ENCODE data around the gene SPO11.
A peak's percentile ranks its signal among the peaks of the same experiment; 100 is the strongest.
"Not testable (repeated sequence)": the region's sequence is repeated elsewhere in the genome, so short reads cannot be mapped to it uniquely, and the experiment has no call there.

Gene SPO11

DNA sequence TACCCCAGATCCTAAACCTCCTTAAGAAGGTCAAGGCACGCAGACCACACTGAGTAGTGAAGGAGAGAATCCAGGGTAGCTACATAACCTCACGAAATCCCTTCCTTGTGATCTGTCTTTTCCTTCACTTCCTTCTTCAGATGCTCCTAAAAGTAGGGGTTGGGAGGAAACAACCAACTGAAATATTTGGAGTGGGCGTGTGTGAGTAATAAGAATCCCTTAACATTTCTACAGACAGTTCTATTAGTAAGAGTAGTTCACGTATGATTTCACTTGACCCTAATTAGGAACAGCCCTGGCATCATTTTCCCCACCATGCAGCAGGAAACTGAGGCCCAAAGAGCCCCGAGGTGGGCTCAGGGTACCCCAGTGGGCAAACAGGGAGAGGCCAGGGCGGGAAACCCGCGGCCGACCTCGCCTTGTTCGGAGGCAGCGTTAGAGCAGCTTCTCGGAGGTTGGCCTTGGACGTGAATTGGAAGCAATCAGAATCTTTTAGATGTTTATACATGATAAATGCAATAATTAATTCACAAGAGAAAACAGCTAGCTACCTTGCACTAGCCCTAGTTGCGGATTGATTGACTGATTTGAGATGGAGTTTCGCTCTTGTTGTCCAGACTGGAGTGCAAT, 20.6 kb downstream of the SPO11 start:
- peak overlapping the region; percentile 36; the same call in 1 of the 2 replicates for H3K27ac ChIP-seq
- peak overlapping the region; percentile 68 for H3K4me2 ChIP-seq
- no peak for TF ChIP-seq Cebpa-rat (IDR thresholded peaks at IDR 0.05)
- no peaks in the 10 kb centered on the region for H3K27me3 ChIP-seq
- H3K4me3 ChIP-seq = 0 out of 2 replicates have a peak overlapping the region, but pooled peaks have one; percentile 38
- no peaks in the 10 kb centered on the region for H3K9me3 ChIP-seq
- H3K36me3 ChIP-seq = peaks cover 31% of the 10 kb centered on the region
- peaks cover 35% of the 10 kb centered on the region for H3K4me1 ChIP-seq
- peak overlapping the region; percentile 49; the same call in 1 of the 2 replicates for H3K9ac ChIP-seq
- peaks cover 35% of the 10 kb centered on the region for H4K20me1 ChIP-seq

DNA sequence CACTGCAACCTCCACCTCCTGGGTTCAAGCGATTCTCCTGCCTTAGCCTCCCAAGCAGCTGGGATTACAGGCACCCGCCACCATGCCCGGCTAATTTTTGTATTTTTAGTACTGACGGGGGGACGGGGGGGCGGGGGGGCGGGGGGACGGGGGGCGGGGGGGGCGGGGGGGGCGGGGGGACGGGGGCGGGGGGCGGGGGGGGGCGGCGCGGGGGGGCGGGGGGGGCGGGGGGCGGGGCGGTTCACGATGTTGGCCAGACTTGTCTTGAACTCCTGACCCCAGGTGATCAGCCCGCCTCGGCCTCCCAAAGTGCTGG, 21.1 kb downstream of the SPO11 start:
- H3K9ac ChIP-seq = peak overlapping the region; percentile 97
- H3K27ac ChIP-seq = peak overlapping the region; percentile 95
- H3K4me3 ChIP-seq = peak overlapping the region; percentile 94
- H4K20me1 ChIP-seq = peaks cover 35% of the 10 kb centered on the region
- H3K9me3 ChIP-seq, H3K27me3 ChIP-seq: not testable (repeated sequence)
- peak overlapping the region; percentile 98 for H3K4me2 ChIP-seq
- peaks cover 36% of the 10 kb centered on the region for H3K36me3 ChIP-seq
- peaks cover 35% of the 10 kb centered on the region for H3K4me1 ChIP-seq

DNA sequence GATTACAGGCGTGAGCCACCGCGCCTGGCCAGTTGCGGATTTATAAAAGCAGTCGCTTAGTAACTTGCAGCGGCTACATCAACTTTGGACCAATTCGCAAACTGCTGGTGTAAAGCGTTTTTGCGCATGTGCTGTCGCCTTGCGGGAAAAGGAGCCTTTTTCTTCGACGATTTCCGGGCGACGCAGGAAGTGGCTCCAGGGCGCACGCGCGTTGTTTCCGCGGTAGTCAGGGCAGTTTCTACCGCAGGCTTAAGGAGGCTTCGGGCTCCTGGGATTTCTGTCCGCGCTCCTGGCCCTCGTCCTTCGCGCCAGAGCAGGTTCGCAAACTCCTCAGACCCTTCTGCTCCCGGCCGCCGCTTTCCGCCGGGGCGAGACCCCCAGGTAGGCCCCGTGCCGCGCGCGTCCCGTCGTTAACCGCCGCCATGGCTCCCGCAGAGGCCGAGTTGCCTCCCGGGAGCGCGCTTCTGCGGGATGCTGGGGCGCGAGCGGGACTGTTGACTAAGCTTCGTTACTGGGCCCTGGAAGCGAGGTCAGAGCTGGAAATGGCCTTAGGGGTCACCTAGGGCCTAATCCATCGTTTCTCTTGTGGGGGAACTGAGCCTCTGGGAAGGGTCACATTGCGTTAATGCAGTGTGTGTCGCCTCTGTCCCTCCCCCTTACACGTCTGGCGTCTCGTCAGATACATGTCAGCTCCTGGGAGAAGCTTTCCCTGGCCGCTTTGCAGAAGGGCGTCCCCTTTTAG, 21.6 kb downstream of the SPO11 start, which contains the start of gene RAE1:
Gene RAE1 (plus strand): TSS at position 214 of the 742 bp plus-strand sequence. CDS start 2,784 bp downstream, outside the sequence.
- Histone ChIP-seq H4K20me1 (peaks cover 35% of the 10 kb centered on the region), H3K4me2 (peak within 1 kb of the TSS; percentile 98), H3K4me3 (peak within 1 kb of the TSS; percentile 94), H3K36me3 (peaks cover 38% of the 10 kb centered on the region), H3K9me3 (no peaks in the 10 kb centered on the region), H3K27ac (peak within 1 kb of the TSS; percentile 95), H3K4me1 (peaks cover 35% of the 10 kb centered on the region), H3K9ac (peak within 1 kb of the TSS; percentile 97), H3K27me3 (no peaks in the 10 kb centered on the region)
- no peak for TF ChIP-seq Cebpa-rat (IDR thresholded peaks at IDR 0.05)

DNA sequence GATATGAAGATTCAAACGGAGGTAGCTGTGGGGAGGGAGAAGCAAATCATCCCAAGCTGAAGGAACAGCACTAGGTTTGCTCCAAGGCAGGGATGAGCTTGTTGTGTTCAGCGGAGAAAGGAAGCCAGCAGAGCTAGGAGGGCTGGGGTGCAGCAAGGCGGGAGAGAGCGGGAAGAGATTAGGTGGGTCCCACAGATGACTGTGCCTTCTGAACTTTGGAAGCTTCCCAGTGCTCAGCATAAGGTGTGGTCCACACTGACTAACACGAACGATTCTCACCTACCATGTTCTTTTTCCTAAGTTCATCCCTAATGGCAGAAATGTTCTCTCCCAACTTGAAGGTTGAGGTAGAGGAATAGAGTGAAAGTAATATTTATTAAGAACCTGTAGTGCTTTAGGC, 22.7 kb downstream of the SPO11 start:
- H3K27ac ChIP-seq = no peak overlapping the region
- H3K4me2 ChIP-seq = peak overlapping the region; percentile 98

DNA sequence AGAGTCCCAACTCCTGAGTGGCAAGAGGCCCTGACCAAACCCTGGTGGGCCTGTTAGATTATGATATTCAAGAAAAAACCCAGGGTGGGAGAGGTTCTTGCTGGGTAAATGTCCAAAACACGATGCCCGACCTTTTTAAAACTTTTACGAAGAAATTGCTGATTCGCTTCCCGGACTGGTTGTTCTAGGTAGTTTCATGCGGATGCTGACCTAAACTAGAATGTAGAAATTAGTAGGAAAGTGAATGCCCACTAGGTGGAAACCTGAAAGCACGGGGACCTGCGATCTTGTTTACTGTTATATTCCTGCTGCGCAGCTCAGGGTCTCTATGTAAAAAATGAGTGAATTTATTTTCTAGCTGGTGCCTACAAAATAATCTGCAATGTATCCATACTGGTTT, 23.7 kb downstream of the SPO11 start:
- peaks cover 35% of the 10 kb centered on the region for H3K4me1 ChIP-seq
- no peak for TF ChIP-seq Cebpa-rat (IDR thresholded peaks at IDR 0.05)
- no peaks in the 10 kb centered on the region for H3K27me3 ChIP-seq
- H3K36me3 ChIP-seq = peaks cover 38% of the 10 kb centered on the region
- peaks cover 35% of the 10 kb centered on the region for H4K20me1 ChIP-seq
- no peak overlapping the region for H3K4me2 ChIP-seq
- no peaks in the 10 kb centered on the region for H3K9me3 ChIP-seq
- H3K4me3 ChIP-seq = no peak overlapping the region
- H3K27ac ChIP-seq = no peak overlapping the region
- H3K9ac ChIP-seq = no peak overlapping the region

More for the DNA sequence above, 22.7 kb downstream of the SPO11 start:
- Histone ChIP-seq H4K20me1 (peaks cover 35% of the 10 kb centered on the region), H3K36me3 (peaks cover 38% of the 10 kb centered on the region), H3K9me3 (no peaks in the 10 kb centered on the region), H3K9ac (peak overlapping the region; percentile 97), H3K4me3 (peak overlapping the region; percentile 94), H3K4me1 (peaks cover 35% of the 10 kb centered on the region), H3K27me3 (no peaks in the 10 kb centered on the region)
- no peak for TF ChIP-seq Cebpa-rat (IDR thresholded peaks at IDR 0.05)

DNA sequence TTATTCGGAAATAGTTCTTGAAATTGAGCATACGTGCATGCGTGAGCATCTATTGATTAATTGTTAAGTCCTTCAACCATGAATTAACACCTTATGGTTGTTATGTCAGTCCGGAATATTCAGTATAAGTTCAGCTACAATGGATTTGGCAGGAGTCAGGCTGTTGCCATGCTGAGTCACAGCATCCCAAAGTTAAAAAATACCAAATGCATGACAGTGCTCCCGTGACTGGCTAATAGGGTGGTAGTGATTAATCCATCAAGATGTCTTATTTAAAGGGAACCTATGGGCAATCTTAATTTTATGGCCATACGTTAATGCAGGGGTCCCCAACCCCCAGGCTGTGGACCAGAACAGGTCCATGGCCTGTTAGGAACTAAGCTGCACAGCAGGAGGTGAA, 31.9 kb downstream of the SPO11 start:
- no peaks in the 10 kb centered on the region; the same call in 1 of the 2 replicates for H4K20me1 ChIP-seq
- no peaks in the 10 kb centered on the region; the same call in 1 of the 2 replicates for H3K36me3 ChIP-seq
- H3K9me3 ChIP-seq = no peaks in the 10 kb centered on the region
- H3K27ac ChIP-seq = no peak overlapping the region
- H3K4me3 ChIP-seq = no peak overlapping the region
- no peaks in the 10 kb centered on the region for H3K27me3 ChIP-seq
- TF ChIP-seq Cebpa-rat (IDR thresholded peaks at IDR 0.05) = no peak
- no peak overlapping the region for H3K4me2 ChIP-seq
- H3K4me1 ChIP-seq = no peaks in the 10 kb centered on the region
- no peak overlapping the region for H3K9ac ChIP-seq

DNA sequence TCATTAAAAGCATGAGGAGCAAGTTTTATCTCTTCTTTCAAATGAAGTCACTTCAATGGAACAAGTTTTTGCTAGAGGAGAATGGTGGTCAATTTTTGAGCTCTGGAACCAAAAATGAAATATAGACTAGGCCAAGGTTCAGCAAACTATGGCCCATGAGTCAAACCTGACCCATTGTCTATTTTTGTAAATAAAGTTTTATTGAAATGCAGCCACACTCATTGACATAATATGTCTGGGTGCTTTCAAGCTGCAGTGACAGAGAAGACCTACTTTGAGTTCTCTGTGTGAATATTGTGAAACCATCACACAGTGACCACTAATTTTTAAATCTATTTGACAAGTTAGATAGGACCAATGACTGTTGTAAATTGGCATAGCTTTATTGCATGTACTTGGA, 34.8 kb downstream of the SPO11 start:
- no peak overlapping the region for H3K4me2 ChIP-seq
- no peaks in the 10 kb centered on the region for H3K4me1 ChIP-seq
- H3K4me3 ChIP-seq = no peak overlapping the region
- no peaks in the 10 kb centered on the region for H3K27me3 ChIP-seq
- peaks cover 7% of the 10 kb centered on the region for H4K20me1 ChIP-seq
- no peak overlapping the region for H3K9ac ChIP-seq
- H3K27ac ChIP-seq = no peak overlapping the region
- no peaks in the 10 kb centered on the region for H3K9me3 ChIP-seq
- no peak for TF ChIP-seq Cebpa-rat (IDR thresholded peaks at IDR 0.05)
- no peaks in the 10 kb centered on the region; the same call in 1 of the 2 replicates for H3K36me3 ChIP-seq

DNA sequence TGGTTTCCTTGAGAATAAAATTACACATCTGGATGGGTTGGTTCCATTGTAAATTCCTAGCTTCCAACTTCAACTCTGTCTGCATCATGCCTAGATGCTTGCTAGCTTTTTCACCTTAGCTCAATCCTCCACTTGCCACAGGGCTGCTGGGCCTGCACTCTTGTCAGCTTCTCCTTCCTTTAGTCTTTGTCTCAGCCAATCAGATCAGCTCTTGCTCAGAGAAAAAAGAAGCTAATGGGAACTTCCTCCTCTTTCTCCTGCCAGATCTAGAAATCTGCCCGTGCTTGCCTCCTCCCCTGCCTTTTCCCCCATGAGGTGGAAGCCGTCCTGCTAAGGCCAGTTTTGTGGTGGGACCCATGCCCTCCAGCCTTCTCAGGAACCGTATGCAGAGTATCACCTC, 40.0 kb downstream of the SPO11 start:
- peaks cover 50% of the 10 kb centered on the region for H4K20me1 ChIP-seq
- no peaks in the 10 kb centered on the region for H3K4me1 ChIP-seq
- no peaks in the 10 kb centered on the region for H3K27me3 ChIP-seq
- H3K4me3 ChIP-seq = no peak overlapping the region
- no peak overlapping the region for H3K27ac ChIP-seq
- H3K9ac ChIP-seq = no peak overlapping the region
- TF ChIP-seq Cebpa-rat (IDR thresholded peaks at IDR 0.05) = no peak
- no peak overlapping the region for H3K4me2 ChIP-seq
- no peaks in the 10 kb centered on the region for H3K9me3 ChIP-seq
- no peaks in the 10 kb centered on the region; the same call in 1 of the 2 replicates for H3K36me3 ChIP-seq

DNA sequence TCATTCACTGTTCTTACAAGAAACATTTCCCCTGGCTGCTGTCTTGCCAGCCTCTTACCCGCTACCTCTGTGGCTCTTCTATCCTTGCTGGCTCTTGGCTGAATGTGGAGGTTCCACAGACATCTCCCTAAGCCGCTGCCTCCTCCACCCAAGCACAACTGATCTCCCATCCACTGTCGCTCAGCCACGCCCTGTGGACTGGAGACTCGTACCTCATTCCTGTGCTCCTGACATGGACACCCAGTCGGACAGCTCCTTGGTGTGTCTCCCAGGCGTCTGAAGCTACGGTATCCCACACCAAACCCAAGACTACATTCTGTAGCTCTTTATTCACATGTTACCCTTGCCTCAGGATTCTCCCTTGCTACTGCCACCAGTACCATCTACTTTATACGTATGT, 40.7 kb downstream of the SPO11 start:
- Histone ChIP-seq H4K20me1 (peaks cover 57% of the 10 kb centered on the region), H3K36me3 (no peaks in the 10 kb centered on the region; the same call in 1 of the 2 replicates)

DNA sequence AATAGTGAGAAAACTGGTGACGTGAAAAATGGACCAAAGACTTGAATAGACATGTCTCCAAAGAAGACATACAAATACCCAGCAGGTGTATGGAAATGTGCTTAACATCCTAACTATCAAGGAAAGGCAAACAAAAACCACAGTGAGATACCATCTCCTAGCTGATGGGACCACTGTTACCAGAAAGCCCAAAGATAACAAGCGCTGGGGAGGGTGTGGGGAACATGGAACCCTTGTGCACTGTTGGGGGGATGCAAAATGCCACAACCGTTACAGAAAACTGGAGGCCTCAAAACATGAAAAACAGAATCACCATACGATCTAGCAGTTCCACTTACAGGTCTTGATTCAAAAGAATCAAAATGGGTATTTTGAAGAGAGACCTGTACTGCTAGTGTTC, 41.8 kb downstream of the SPO11 start:
- H4K20me1 ChIP-seq = peaks cover 67% of the 10 kb centered on the region
- TF ChIP-seq Cebpa-rat (IDR thresholded peaks at IDR 0.05) = no peak
- H3K9ac ChIP-seq = no peak overlapping the region
- H3K4me3 ChIP-seq = no peak overlapping the region
- no peak overlapping the region for H3K4me2 ChIP-seq
- no peaks in the 10 kb centered on the region for H3K27me3 ChIP-seq
- no peaks in the 10 kb centered on the region; the same call in 1 of the 2 replicates for H3K36me3 ChIP-seq
- no peaks in the 10 kb centered on the region for H3K9me3 ChIP-seq
- H3K27ac ChIP-seq = no peak overlapping the region
- no peaks in the 10 kb centered on the region for H3K4me1 ChIP-seq

More for the DNA sequence above, 40.7 kb downstream of the SPO11 start:
- no peak overlapping the region for H3K4me2 ChIP-seq
- TF ChIP-seq Cebpa-rat (IDR thresholded peaks at IDR 0.05) = no peak
- H3K27ac ChIP-seq = no peak overlapping the region
- no peak overlapping the region for H3K9ac ChIP-seq
- H3K4me3 ChIP-seq = no peak overlapping the region
- H3K4me1 ChIP-seq = no peaks in the 10 kb centered on the region
- no peaks in the 10 kb centered on the region for H3K9me3 ChIP-seq
- H3K27me3 ChIP-seq = no peaks in the 10 kb centered on the region

Data from BLaER1 (cell line).